ENCODE data around the gene AFDN. TPM values are rescaled to one million over a fixed set of nuclear protein-coding genes. Genes with fewer than 3 reads are reported as not detected.

The AFDN gene, protein sequence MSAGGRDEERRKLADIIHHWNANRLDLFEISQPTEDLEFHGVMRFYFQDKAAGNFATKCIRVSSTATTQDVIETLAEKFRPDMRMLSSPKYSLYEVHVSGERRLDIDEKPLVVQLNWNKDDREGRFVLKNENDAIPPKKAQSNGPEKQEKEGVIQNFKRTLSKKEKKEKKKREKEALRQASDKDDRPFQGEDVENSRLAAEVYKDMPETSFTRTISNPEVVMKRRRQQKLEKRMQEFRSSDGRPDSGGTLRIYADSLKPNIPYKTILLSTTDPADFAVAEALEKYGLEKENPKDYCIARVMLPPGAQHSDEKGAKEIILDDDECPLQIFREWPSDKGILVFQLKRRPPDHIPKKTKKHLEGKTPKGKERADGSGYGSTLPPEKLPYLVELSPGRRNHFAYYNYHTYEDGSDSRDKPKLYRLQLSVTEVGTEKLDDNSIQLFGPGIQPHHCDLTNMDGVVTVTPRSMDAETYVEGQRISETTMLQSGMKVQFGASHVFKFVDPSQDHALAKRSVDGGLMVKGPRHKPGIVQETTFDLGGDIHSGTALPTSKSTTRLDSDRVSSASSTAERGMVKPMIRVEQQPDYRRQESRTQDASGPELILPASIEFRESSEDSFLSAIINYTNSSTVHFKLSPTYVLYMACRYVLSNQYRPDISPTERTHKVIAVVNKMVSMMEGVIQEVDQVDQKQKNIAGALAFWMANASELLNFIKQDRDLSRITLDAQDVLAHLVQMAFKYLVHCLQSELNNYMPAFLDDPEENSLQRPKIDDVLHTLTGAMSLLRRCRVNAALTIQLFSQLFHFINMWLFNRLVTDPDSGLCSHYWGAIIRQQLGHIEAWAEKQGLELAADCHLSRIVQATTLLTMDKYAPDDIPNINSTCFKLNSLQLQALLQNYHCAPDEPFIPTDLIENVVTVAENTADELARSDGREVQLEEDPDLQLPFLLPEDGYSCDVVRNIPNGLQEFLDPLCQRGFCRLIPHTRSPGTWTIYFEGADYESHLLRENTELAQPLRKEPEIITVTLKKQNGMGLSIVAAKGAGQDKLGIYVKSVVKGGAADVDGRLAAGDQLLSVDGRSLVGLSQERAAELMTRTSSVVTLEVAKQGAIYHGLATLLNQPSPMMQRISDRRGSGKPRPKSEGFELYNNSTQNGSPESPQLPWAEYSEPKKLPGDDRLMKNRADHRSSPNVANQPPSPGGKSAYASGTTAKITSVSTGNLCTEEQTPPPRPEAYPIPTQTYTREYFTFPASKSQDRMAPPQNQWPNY (N-terminal part only)
- polyA plus RNA-seq (2011; rRNA removed) (20.4 and 22.5 TPM in 2 replicates), polyA minus RNA-seq (2011; rRNA and poly(A)+ RNA removed) (29.9 TPM in 2 replicates)

- Histone ChIP-seq H3K36me3 (ENCODE audit: control insufficient read depth, insufficient read depth, low read length) (no peaks in the 10 kb centered on the region), H3K27me3 (ENCODE audit: control insufficient read depth, insufficient read depth, low read length) (no peaks in the 10 kb centered on the region), H3K4me3 (ENCODE audit: low read depth, low read length) (peak within 1 kb of the TSS; percentile 70)
- CTCF ChIA-PET = no interaction called here
- no peak for DNase-seq (ENCODE audit: low read depth)
- TF ChIP-seq, protein P1, sequence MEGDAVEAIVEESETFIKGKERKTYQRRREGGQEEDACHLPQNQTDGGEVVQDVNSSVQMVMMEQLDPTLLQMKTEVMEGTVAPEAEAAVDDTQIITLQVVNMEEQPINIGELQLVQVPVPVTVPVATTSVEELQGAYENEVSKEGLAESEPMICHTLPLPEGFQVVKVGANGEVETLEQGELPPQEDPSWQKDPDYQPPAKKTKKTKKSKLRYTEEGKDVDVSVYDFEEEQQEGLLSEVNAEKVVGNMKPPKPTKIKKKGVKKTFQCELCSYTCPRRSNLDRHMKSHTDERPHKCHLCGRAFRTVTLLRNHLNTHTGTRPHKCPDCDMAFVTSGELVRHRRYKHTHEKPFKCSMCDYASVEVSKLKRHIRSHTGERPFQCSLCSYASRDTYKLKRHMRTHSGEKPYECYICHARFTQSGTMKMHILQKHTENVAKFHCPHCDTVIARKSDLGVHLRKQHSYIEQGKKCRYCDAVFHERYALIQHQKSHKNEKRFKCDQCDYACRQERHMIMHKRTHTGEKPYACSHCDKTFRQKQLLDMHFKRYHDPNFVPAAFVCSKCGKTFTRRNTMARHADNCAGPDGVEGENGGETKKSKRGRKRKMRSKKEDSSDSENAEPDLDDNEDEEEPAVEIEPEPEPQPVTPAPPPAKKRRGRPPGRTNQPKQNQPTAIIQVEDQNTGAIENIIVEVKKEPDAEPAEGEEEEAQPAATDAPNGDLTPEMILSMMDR (IDR thresholded peaks at IDR 0.05; ENCODE audit: insufficient read depth, low read depth, low read length) = no peak
- POLR2A ChIA-PET = no interaction called here
These were observed at the start of gene AFDN for GRCh38 chr6:167826896-167827582. AFDN (plus strand) TSS chr6:167826911; CDS start chr6:167827133, 222 bp downstream.

- no peak overlapping the region for H3K4me3 ChIP-seq (ENCODE audit: low read depth, low read length)
- no peak for DNase-seq (ENCODE audit: low read depth)
- H3K36me3 ChIP-seq (ENCODE audit: control insufficient read depth, insufficient read depth, low read length) = no peaks in the 10 kb centered on the region
- TF ChIP-seq, protein P1 (IDR thresholded peaks at IDR 0.05; ENCODE audit: insufficient read depth, low read depth, low read length) = no peak
- no peaks in the 10 kb centered on the region for H3K27me3 ChIP-seq (ENCODE audit: control insufficient read depth, insufficient read depth, low read length)
- CTCF ChIA-PET = no interaction called here
- POLR2A ChIA-PET = no interaction called here
These were observed 48.1 kb upstream of the AFDN start for GRCh38 chr6:167778497-167779128.

DNA sequence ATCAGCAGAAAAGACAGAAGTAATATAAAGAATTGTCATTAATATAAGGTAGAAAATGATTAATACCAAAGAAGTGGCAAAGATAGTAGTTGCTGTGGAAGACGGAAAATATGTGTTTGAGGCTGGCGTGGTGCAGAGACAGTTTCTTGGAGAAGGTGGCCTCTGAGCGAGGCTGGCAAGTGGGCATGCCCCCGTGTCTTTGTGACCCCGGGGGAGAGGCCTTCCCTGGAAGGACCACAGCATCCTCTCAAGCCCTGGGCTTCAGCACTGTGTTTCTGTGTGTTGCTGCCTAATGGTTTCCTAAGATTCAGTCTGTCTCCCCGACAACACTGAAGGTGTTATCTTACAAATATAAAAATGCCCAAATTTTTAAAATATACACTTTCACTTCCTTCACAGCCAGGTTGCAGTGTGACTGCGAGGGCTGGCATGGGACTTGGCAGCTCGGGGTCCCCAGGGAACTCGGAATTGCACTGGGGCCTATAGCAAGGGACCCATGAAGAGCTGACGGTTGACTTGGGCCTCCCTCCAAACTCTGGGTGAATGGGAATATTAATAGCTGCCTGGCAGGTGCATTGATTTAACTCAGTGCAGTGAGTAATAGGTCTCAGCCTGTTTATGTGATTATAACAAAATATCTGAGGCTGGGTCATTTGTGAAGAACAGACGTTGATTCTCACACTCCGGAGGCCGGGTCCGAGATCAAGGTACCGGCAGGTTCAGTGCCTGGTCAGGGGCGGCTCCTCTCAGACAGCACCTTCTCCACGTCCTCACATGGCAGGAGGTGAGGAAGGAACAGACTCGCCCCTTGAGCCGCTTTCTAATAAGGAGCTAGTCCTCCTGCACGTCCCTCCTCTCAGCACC is 47.4 kb upstream of the AFDN start:
- POLR2A ChIA-PET = no interaction called here
- Histone ChIP-seq H3K36me3 (ENCODE audit: control insufficient read depth, insufficient read depth, low read length) (no peaks in the 10 kb centered on the region), H3K27me3 (ENCODE audit: control insufficient read depth, insufficient read depth, low read length) (no peaks in the 10 kb centered on the region), H3K4me3 (ENCODE audit: low read depth, low read length) (no peak overlapping the region)
- DNase-seq (ENCODE audit: low read depth) = no peak
- TF ChIP-seq, protein P1 (IDR thresholded peaks at IDR 0.05; ENCODE audit: insufficient read depth, low read depth, low read length) = no peak
- CTCF ChIA-PET = no interaction called here

- ChIA-PET POLR2A (no interaction called here), CTCF (no interaction called here)
- DNase-seq (ENCODE audit: low read depth) = no peak
- no peaks in the 10 kb centered on the region for H3K36me3 ChIP-seq (ENCODE audit: control insufficient read depth, insufficient read depth, low read length)
- TF ChIP-seq, protein P1 (IDR thresholded peaks at IDR 0.05; ENCODE audit: insufficient read depth, low read depth, low read length) = no peak
- no peaks in the 10 kb centered on the region for H3K27me3 ChIP-seq (ENCODE audit: control insufficient read depth, insufficient read depth, low read length)
- H3K4me3 ChIP-seq (ENCODE audit: low read depth, low read length) = no peak overlapping the region
These were observed 46.6 kb upstream of the AFDN start for GRCh38 chr6:167779993-167780655.
